Ascending aorta (tissue), 2 donors: Measurements from ENCODE around the gene MCAM. TPM values are rescaled to one million over a fixed set of nuclear protein-coding genes. Genes with fewer than 3 reads are reported as not detected.

Experiments used
- DNase-seq, 2 donors: peaks; one replicate each; pipeline ENCODE4 v3.0.0-alpha.2; 2019; ENCODE audit warnings: low spot score in 2 of 2
- H3K27ac ChIP-seq, 2 donors: fragments of 200-600 bp; sonication (generic); one replicate each; pipeline ENCODE4 v1.5.1; 2016 to 2017; ENCODE audit warnings: mild to moderate bottlenecking in 1 of 2
- H3K27me3 ChIP-seq: fragments of 200-600 bp; sonication (generic); one replicate; pipeline ENCODE4 v1.5.1; 2017
- H3K36me3 ChIP-seq, 2 donors: fragments of 200-600 bp; sonication (generic); one replicate each; pipeline ENCODE4 v1.5.1; 2016
- H3K4me1 ChIP-seq, 2 donors: fragments of 200-600 bp; sonication (generic); one replicate each; pipeline ENCODE4 v1.5.1; 2016 to 2017; ENCODE audit warnings: mild to moderate bottlenecking in 1 of 2
- H3K4me3 ChIP-seq, 2 donors: fragments of 200-600 bp; sonication (generic); one replicate each; pipeline ENCODE4 v1.5.1; 2016 to 2017; ENCODE audit warnings: mild to moderate bottlenecking in 1 of 2
- H3K9me3 ChIP-seq, 2 donors: fragments of 200-600 bp; sonication (generic); one replicate each; pipeline ENCODE4 v1.5.1; 2016
- CTCF ChIP-seq, 3 experiments: fragments of 200-600 bp in 2 of 3; fragments of 450-650 bp in 1 of 3; sonication (generic) in 2 of 3; IDR thresholded peaks; one replicate each; pipeline ENCODE4 v1.5.1; 2016 to 2019; ENCODE audit warnings: antibody characterized with exemption in 3 of 3, mild to moderate bottlenecking in 1 of 3, moderate library complexity in 1 of 3
- intact Hi-C: fragments of 100-400 bp; cut with DNase I; formaldehyde crosslinking; loops from one replicate; pipeline ENCODE4 v1.15.1; 2023
- total RNA-seq: library from RNA; depleted of rRNA; stranded (reverse); fragments of >200 nt; gene quantifications from one replicate; pipeline ENCODE4 v1.1.0, GENCODE V29; 2016

Gene MCAM
- total RNA-seq, 1 donor from 2014 or later: 2,975 TPM

GRCh38 chr11:119307974-119308373 is 9.0 kb downstream of the MCAM start:
- no peak overlapping the region for H3K4me3 ChIP-seq
- peak overlapping the region; percentile 98 to 99 for H3K27ac ChIP-seq
- H3K27me3 ChIP-seq: no peaks in the 10 kb centered on the region
- H3K4me1 ChIP-seq: peaks cover 11 to 52% of the 10 kb centered on the region in 2 donors
- H3K36me3 ChIP-seq: peaks cover 49 to 61% of the 10 kb centered on the region in 2 donors
- TF ChIP-seq CTCF (IDR thresholded peaks at IDR 0.05): no peak
- H3K9me3 ChIP-seq: no peaks in the 10 kb centered on the region
- intact Hi-C loops: loop anchor here (2.0 to 5.0 kb wide), 2 partner anchors 101 to 139 kb away; partner anchors contain the start of genes CBL and NLRX1
- DNase-seq: no peak

GRCh38 chr11:119307219-119307618 is 9.7 kb downstream of the MCAM start:
- intact Hi-C loops: loop anchor here (2.0 to 5.0 kb wide), 2 partner anchors 100 to 138 kb away; partner anchors contain the start of genes CBL and NLRX1
- Histone ChIP-seq H3K27me3 (no peaks in the 10 kb centered on the region), H3K9me3 (no peaks in the 10 kb centered on the region), H3K36me3 (peaks cover 45 to 57% of the 10 kb centered on the region in 2 donors), H3K4me1 (peaks cover 11 to 47% of the 10 kb centered on the region in 2 donors), H3K4me3 (no peak overlapping the region), H3K27ac (peak overlapping the region; percentile 98 to 99)
- peak in 2 of 3 experiments; percentile 20 to 44 for TF ChIP-seq CTCF (IDR thresholded peaks at IDR 0.05)
- DNase-seq: peak in 1 of 2 donors; percentile 71

GRCh38 chr11:119306373-119306890 is 10.5 kb downstream of the MCAM start:
- H3K4me1 ChIP-seq: peaks cover 11 to 43% of the 10 kb centered on the region in 2 donors
- peak overlapping the region; percentile 98 to 99 for H3K27ac ChIP-seq
- no peaks in the 10 kb centered on the region for H3K9me3 ChIP-seq
- peak overlapping the region in 1 of 2 donors; percentile 42 for H3K4me3 ChIP-seq
- TF ChIP-seq CTCF (IDR thresholded peaks at IDR 0.05): no peak
- H3K27me3 ChIP-seq: no peaks in the 10 kb centered on the region
- DNase-seq: peak; percentile 66 to 91
- intact Hi-C loops: loop anchor here (1.0 to 5.0 kb wide), 3 partner anchors 10 to 138 kb away; partner anchors contain the start of genes CBL and NLRX1
- H3K36me3 ChIP-seq: peaks cover 44 to 57% of the 10 kb centered on the region in 2 donors

GRCh38 chr11:119305556-119306372 is 11.2 kb downstream of the MCAM start:
- H3K9me3 ChIP-seq: no peaks in the 10 kb centered on the region
- intact Hi-C loops: loop anchor here (1.0 to 5.0 kb wide), 3 partner anchors 11 to 137 kb away; partner anchors contain the start of genes CBL and NLRX1
- H3K4me3 ChIP-seq: peak overlapping the region in 1 of 2 donors; percentile 42
- peaks cover 37 to 56% of the 10 kb centered on the region in 2 donors for H3K36me3 ChIP-seq
- peaks cover 11 to 43% of the 10 kb centered on the region in 2 donors for H3K4me1 ChIP-seq
- TF ChIP-seq CTCF (IDR thresholded peaks at IDR 0.05): no peak
- no peaks in the 10 kb centered on the region for H3K27me3 ChIP-seq
- no peak for DNase-seq
- peak overlapping the region; percentile 98 to 99 for H3K27ac ChIP-seq

- H3K4me3 ChIP-seq: no peak overlapping the region
- peaks cover 11 to 29% of the 10 kb centered on the region in 2 donors for H3K4me1 ChIP-seq
- intact Hi-C loops: no loop called here
- no peaks in the 10 kb centered on the region for H3K27me3 ChIP-seq
- no peak for DNase-seq
- H3K27ac ChIP-seq: no peak overlapping the region
- H3K36me3 ChIP-seq: peaks cover 26 to 53% of the 10 kb centered on the region in 2 donors
- no peaks in the 10 kb centered on the region for H3K9me3 ChIP-seq
- TF ChIP-seq CTCF (IDR thresholded peaks at IDR 0.05): no peak
Measured at GRCh38 chr11:119303227-119303718, 13.7 kb downstream of the MCAM start.
